A549 (cell line): ENCODE measurements around the gene SEMA3C. TPM values are rescaled to one million over a fixed set of nuclear protein-coding genes. Genes with fewer than 3 reads are reported as not detected.

Experiments
- ATAC-seq, 2 experiments: fragments of 200-7000 bp in 1 of 2; fragments of >200 bp in 1 of 2; cut with Nextera tagmentation in 1 of 2; cut with Tn5 transposase in 1 of 2; 3 replicates each; pipeline versions ENCODE4 v1.8.0 to v1.9.1; 2018 to 2020; ENCODE audit warnings: mild to moderate bottlenecking in 1 of 2, moderate library complexity in 1 of 2
- CTCF ChIA-PET: fragments of 300-600 bp; sonication (Branson Sonifier 250); formaldehyde crosslinking; extraction: SDS; loops from one replicate; lab custom pipeline; 2021; ENCODE audit warnings: antibody characterized with exemption, inconsistent platforms; lab: Yijun Ruan, JAX
- POLR2A ChIA-PET: fragments of 350-600 bp; formaldehyde crosslinking; extraction: SDS; loops from one replicate; lab custom pipeline; 2021; ENCODE audit warnings: antibody characterized with exemption, inconsistent platforms; lab: Yijun Ruan, JAX
- DNase-seq, 2 experiments: peaks; one replicate each; pipeline versions ENCODE4 v3.0.0 to v3.0.0-alpha.2; 2011 to 2016; ENCODE audit warnings: low read depth in 1 of 2, low spot score in 1 of 2
- FAIRE-seq: peaks from 2 replicates; lab custom pipeline; 2011; peaks lifted over from hg19 to GRCh38; lab: Jason Lieb, UNC
- H3K27ac ChIP-seq, 2 experiments: fragments of >200 bp; sonication (Bioruptor Twin); formaldehyde crosslinking; 3 replicates each; pipeline ENCODE4 v1.5.1; 2016 to 2017
- H3K4me1 ChIP-seq: fragments of >200 bp; sonication (Bioruptor Twin); formaldehyde crosslinking; 3 replicates; pipeline ENCODE4 v1.6.1; 2016
- H3K4me2 ChIP-seq: fragments of >200 bp; sonication (Bioruptor Twin); formaldehyde crosslinking; 3 replicates; pipeline ENCODE4 v1.6.1; 2016
- H3K4me3 ChIP-seq: fragments of >200 bp; sonication (Bioruptor Twin); formaldehyde crosslinking; 3 replicates; pipeline ENCODE4 v1.5.1; 2016
- H3K9me3 ChIP-seq: fragments of >200 bp; sonication (Bioruptor Twin); formaldehyde crosslinking; 3 replicates; pipeline ENCODE4 v1.6.1; 2016
- ATOH8 ChIP-seq: fragments of 250-450 bp; sonication (Bioruptor Pico); IDR thresholded peaks from 2 replicates; pipeline ENCODE4 v1.5.0; 2020; ENCODE audit warnings: low read depth, mild to moderate bottlenecking, moderate library complexity
- CBX2 ChIP-seq: fragments of 200-600 bp; sonication (generic); IDR thresholded peaks from 2 replicates; pipeline ENCODE4 v1.6.1; 2016; ENCODE audit warnings: low read depth, mild to moderate bottlenecking, borderline replicate concordance
- CEBPB ChIP-seq, 2 experiments: fragments of >200 bp in 1 of 2; sonication (Bioruptor Twin) in 1 of 2; formaldehyde crosslinking in 1 of 2; IDR thresholded peaks; 2 replicates each; pipeline ENCODE4 v1.6.1; 2012 to 2016
- CHD2 ChIP-seq: fragments of 150-350 bp; IDR thresholded peaks from 2 replicates; pipeline ENCODE4 v1.6.1; 2014; ENCODE audit warnings: low read length; ENCODE audit not compliant: partially characterized antibody
- EHF ChIP-seq: fragments of 250-450 bp; sonication (Bioruptor Pico); IDR thresholded peaks from 2 replicates; pipeline ENCODE4 v1.5.0; 2020; ENCODE audit warnings: mild to moderate bottlenecking
- EHMT2 ChIP-seq: fragments of 200-600 bp; sonication (generic); IDR thresholded peaks from 2 replicates; pipeline ENCODE4 v1.6.1; 2016; ENCODE audit warnings: antibody characterized with exemption, low read depth, mild to moderate bottlenecking, moderate library complexity
- FOSB ChIP-seq: fragments of 250-450 bp; sonication (Bioruptor Pico); IDR thresholded peaks from 2 replicates; pipeline ENCODE4 v1.5.0; 2020; ENCODE audit warnings: mild to moderate bottlenecking, moderate library complexity
- FOSL2 ChIP-seq, 2 experiments: fragments of 450-650 bp in 1 of 2; fragments of >200 bp in 1 of 2; sonication (Bioruptor Twin) in 1 of 2; formaldehyde crosslinking; IDR thresholded peaks; 2 replicates each; pipeline versions ENCODE4 v1.5.0 to v1.6.1; 2016 to 2020; ENCODE audit warnings: mild to moderate bottlenecking in 1 of 2, moderate library complexity in 1 of 2
- FOXS1 ChIP-seq: fragments of 250-450 bp; sonication (Bioruptor Pico); IDR thresholded peaks from 2 replicates; pipeline ENCODE4 v1.5.0; 2020; ENCODE audit warnings: mild to moderate bottlenecking, moderate library complexity
- HES2 ChIP-seq: fragments of >200 bp; sonication (Bioruptor Twin); formaldehyde crosslinking; IDR thresholded peaks from 2 replicates; pipeline ENCODE4 v1.6.1; 2016
- HEYL ChIP-seq: fragments of 250-450 bp; sonication (Bioruptor Pico); IDR thresholded peaks from 2 replicates; pipeline ENCODE4 v1.8.0; 2021; ENCODE audit warnings: mild to moderate bottlenecking, moderate library complexity
- HOXB5 ChIP-seq: fragments of 250-450 bp; sonication (Bioruptor Pico); IDR thresholded peaks from 2 replicates; pipeline ENCODE4 v1.5.0; 2020; ENCODE audit warnings: mild to moderate bottlenecking, moderate library complexity
- JUNB ChIP-seq: fragments of >200 bp; sonication (Bioruptor Twin); formaldehyde crosslinking; IDR thresholded peaks from 2 replicates; pipeline ENCODE4 v1.6.1; 2016
- KDM5A ChIP-seq: fragments of 200-600 bp; sonication (generic); IDR thresholded peaks from 2 replicates; pipeline ENCODE4 v1.6.1; 2016; ENCODE audit warnings: antibody characterized with exemption, mild to moderate bottlenecking
- MAFK ChIP-seq: fragments of 450-650 bp; IDR thresholded peaks from 2 replicates; pipeline ENCODE4 v1.6.1; 2014; ENCODE audit not compliant: partially characterized antibody
- NFE2L2 ChIP-seq: fragments of 150-350 bp; conservative IDR thresholded peaks from 2 replicates; pipeline ENCODE4 v1.6.1; 2014; ENCODE audit warnings: low read length
- NR3C1 ChIP-seq: fragments of >200 bp; sonication (Bioruptor Twin); formaldehyde crosslinking; IDR thresholded peaks from 3 replicates; pipeline ENCODE4 v1.6.1; 2017
- RAD21 ChIP-seq, 2 experiments: fragments of >200 bp in 1 of 2; sonication (Bioruptor Twin) in 1 of 2; formaldehyde crosslinking in 1 of 2; IDR thresholded peaks in 1 of 2; conservative IDR thresholded peaks in 1 of 2; 2 replicates in 1 of 2; 3 replicates in 1 of 2; pipeline ENCODE4 v1.6.1; 2012 to 2018; ENCODE audit warnings: inconsistent platforms in 1 of 2
- RFX5 ChIP-seq: fragments of 450-650 bp; IDR thresholded peaks from 2 replicates; pipeline ENCODE4 v1.7.1; 2014; ENCODE audit warnings: antibody characterized with exemption, mild to moderate bottlenecking, moderate library complexity
- SMC3 ChIP-seq: fragments of >200 bp; sonication (Bioruptor Twin); formaldehyde crosslinking; IDR thresholded peaks from 3 replicates; pipeline ENCODE4 v1.6.1; 2018; ENCODE audit warnings: inconsistent platforms
- SREBF2 ChIP-seq: fragments of 450-650 bp; IDR thresholded peaks from 2 replicates; pipeline ENCODE4 v1.6.1; 2014; ENCODE audit warnings: mild to moderate bottlenecking, moderate library complexity
- ZFP36 ChIP-seq: fragments of 450-650 bp; IDR thresholded peaks from 2 replicates; pipeline ENCODE4 v1.6.1; 2014; ENCODE audit warnings: borderline replicate concordance; ENCODE audit not compliant: partially characterized antibody
- ZSCAN20 ChIP-seq: fragments of 250-450 bp; sonication (Bioruptor Pico); IDR thresholded peaks from 2 replicates; pipeline ENCODE4 v1.8.0; 2022; ENCODE audit warnings: mild to moderate bottlenecking, moderate library complexity
- WGBS: methylation state at CpG from one replicate; pipeline ENCODE4 v1.1.6; 2017; ENCODE audit errors: missing lambda C conversion rate; 5-methylcytosine and 5-hydroxymethylcytosine counted together
- polyA plus RNA-seq, 4 experiments: library from polyadenylated mRNA; depleted of rRNA in 3 of 4; stranded (reverse); fragments of >200 nt; fragmentation: RNase III in 1 of 4; extraction: RNeasy Plus Mini Kit Qiagen cat#74134 plus additional on column Dnase treatment in 1 of 4; gene quantifications; 2 replicates in 3 of 4; 3 replicates in 1 of 4; pipeline ENCODE4 v1.2.3, GENCODE V29; 2011 to 2017

The SEMA3C gene
- polyA plus RNA-seq, 2 of the 4 experiments (the other 2 are of a cell fraction), result 78.1 to 212 TPM

- WGBS, result 94% methylated on average over 6 of the region's 6 CpGs
- ATAC-seq, result no peak
- POLR2A ChIA-PET, result interaction anchor here (0.7 kb wide), 1 partner anchor 167 kb away, joined by 7 read pairs; no protein-coding TSS in a partner anchor
- Histone ChIP-seq H3K9me3 (no peaks in the 10 kb centered on the region), H3K4me1 (0 out of 3 replicates have a peak, but pooled peaks cover 6% of the 10 kb centered on the region), H3K4me3 (no peak overlapping the region), H3K4me2 (no peak overlapping the region), H3K27ac (no peak overlapping the region)
- FAIRE-seq, result peak; percentile 65
- TF ChIP-seq MAFK (no peak), NR3C1 (no peak), EHMT2 (no peak), SREBF2 (no peak), EHF (CRISPR knock-in tag) (no peak), HES2 (no peak), FOSB (CRISPR knock-in tag) (no peak), ZFP36 (no peak), ZSCAN20 (CRISPR knock-in tag) (no peak), SMC3 (no peak), CHD2 (no peak), NFE2L2 (no peak)
- no peak for DNase-seq
- CTCF ChIA-PET, result interaction anchor here (1.0 to 1.8 kb wide), 4 partner anchors 13 to 30 kb away, joined by 3 to 4 read pairs (median 3); no protein-coding TSS in a partner anchor
These were observed 165.7 kb downstream of the SEMA3C start for GRCh38 chr7:80752954-80753690.

- ChIA-PET CTCF (no interaction called here), POLR2A (no interaction called here)
- H3K4me3 ChIP-seq, result no peak overlapping the region
- WGBS, result 85% methylated on average over 2 of the region's 2 CpGs
- no peak for FAIRE-seq
- H3K4me1 ChIP-seq, result peaks cover 26% of the 10 kb centered on the region
- no peak overlapping the region for H3K4me2 ChIP-seq
- no peak for TF ChIP-seq FOXS1 (CRISPR knock-in tag)
- no peak for TF ChIP-seq JUNB
- TF ChIP-seq HEYL (CRISPR knock-in tag), result no peak
- no peak for TF ChIP-seq FOSL2 (IDR thresholded peaks at IDR 0.05)
- no peak for TF ChIP-seq FOSL2 (CRISPR knock-in tag; IDR thresholded peaks at IDR 0.05)
- no peak for TF ChIP-seq CEBPB (IDR thresholded peaks at IDR 0.05)
- TF ChIP-seq SMC3, result no peak
- no peak for TF ChIP-seq RFX5
- no peak for TF ChIP-seq KDM5A
- no peak for TF ChIP-seq CBX2
- TF ChIP-seq RAD21 (conservative IDR thresholded peaks at IDR 0.05 in 1 of 2, IDR thresholded peaks at IDR 0.05 in 1 of 2), result no peak
- no peak for TF ChIP-seq HOXB5 (CRISPR knock-in tag)
- no peak for TF ChIP-seq ATOH8 (CRISPR knock-in tag)
- DNase-seq, result no peak
- no peak for ATAC-seq
- H3K27ac ChIP-seq, result peak overlapping the region in 1 of 2 experiments; percentile 40; a peak in 2 of 6 replicates
- H3K9me3 ChIP-seq, result no peaks in the 10 kb centered on the region
These were observed 169.6 kb downstream of the SEMA3C start for GRCh38 chr7:80749270-80749669.
